BLaER1 treated with 17β-estradiol and CSF1 and Interleukin-3, amounts not matched to agents 10 nM and 100 nM (cell line): ENCODE data around the gene RMND1.
"Not testable (repeated sequence)": the region's sequence is repeated elsewhere in the genome, so short reads cannot be mapped to it uniquely, and the experiment has no call there.

Source experiments
- H3K27ac ChIP-seq, 11 experiments: shearing (Covaris generic); formaldehyde crosslinking; 2 replicates each; pipeline ENCODE4 v1.8.1; 2022
- H3K27me3 ChIP-seq, 11 experiments: shearing (Covaris generic); formaldehyde crosslinking; 2 replicates each; pipeline ENCODE4 v1.8.1; 2022
- H3K36me3 ChIP-seq, 11 experiments: shearing (Covaris generic); formaldehyde crosslinking; 2 replicates each; pipeline ENCODE4 v1.8.1; 2022
- H3K4me1 ChIP-seq, 10 experiments: shearing (Covaris generic); formaldehyde crosslinking; 2 replicates each; pipeline ENCODE4 v1.8.1; 2022
- H3K4me2 ChIP-seq, 11 experiments: shearing (Covaris generic); formaldehyde crosslinking; 2 replicates each; pipeline ENCODE4 v1.8.1; 2022
- H3K4me3 ChIP-seq, 10 experiments: shearing (Covaris generic); formaldehyde crosslinking; 2 replicates each; pipeline ENCODE4 v1.8.1; 2022
- H3K9ac ChIP-seq, 11 experiments: shearing (Covaris generic); formaldehyde crosslinking; 2 replicates each; pipeline ENCODE4 v1.8.1; 2022
- H3K9me3 ChIP-seq, 11 experiments: shearing (Covaris generic); formaldehyde crosslinking; replicated peaks in 1 of 11; 2 replicates each; pipeline ENCODE4 v1.8.1; 2022
- H4K20me1 ChIP-seq, 11 experiments: shearing (Covaris generic); formaldehyde crosslinking; 2 replicates each; pipeline ENCODE4 v1.8.1; 2022
- Cebpa-rat ChIP-seq, 11 experiments: shearing (Covaris generic); IDR thresholded peaks; 2 replicates each; pipeline ENCODE4 v1.8.1; 2022

RMND1 gene

GRCh38 chr6:151477726-151478125 is 25.8 kb upstream of the RMND1 start:
- Histone ChIP-seq H3K4me3 (no peak overlapping the region), H3K4me2 (no peak overlapping the region), H3K9me3 (peaks cover 0 to 24% (median 0%) of the 10 kb centered on the region in 11 experiments; a peak in 6 of 22 replicates), H3K27me3 (no peaks in the 10 kb centered on the region), H3K36me3 (peaks cover 0 to 7% (median 0%) of the 10 kb centered on the region in 11 experiments; a peak in 1 of 22 replicates), H3K27ac (no peak overlapping the region), H4K20me1 (no peaks in the 10 kb centered on the region), H3K4me1 (peaks cover 17 to 72% (median 21%) of the 10 kb centered on the region in 10 experiments), H3K9ac (no peak overlapping the region)
- TF ChIP-seq Cebpa-rat (IDR thresholded peaks at IDR 0.05), result no peak

DNA sequence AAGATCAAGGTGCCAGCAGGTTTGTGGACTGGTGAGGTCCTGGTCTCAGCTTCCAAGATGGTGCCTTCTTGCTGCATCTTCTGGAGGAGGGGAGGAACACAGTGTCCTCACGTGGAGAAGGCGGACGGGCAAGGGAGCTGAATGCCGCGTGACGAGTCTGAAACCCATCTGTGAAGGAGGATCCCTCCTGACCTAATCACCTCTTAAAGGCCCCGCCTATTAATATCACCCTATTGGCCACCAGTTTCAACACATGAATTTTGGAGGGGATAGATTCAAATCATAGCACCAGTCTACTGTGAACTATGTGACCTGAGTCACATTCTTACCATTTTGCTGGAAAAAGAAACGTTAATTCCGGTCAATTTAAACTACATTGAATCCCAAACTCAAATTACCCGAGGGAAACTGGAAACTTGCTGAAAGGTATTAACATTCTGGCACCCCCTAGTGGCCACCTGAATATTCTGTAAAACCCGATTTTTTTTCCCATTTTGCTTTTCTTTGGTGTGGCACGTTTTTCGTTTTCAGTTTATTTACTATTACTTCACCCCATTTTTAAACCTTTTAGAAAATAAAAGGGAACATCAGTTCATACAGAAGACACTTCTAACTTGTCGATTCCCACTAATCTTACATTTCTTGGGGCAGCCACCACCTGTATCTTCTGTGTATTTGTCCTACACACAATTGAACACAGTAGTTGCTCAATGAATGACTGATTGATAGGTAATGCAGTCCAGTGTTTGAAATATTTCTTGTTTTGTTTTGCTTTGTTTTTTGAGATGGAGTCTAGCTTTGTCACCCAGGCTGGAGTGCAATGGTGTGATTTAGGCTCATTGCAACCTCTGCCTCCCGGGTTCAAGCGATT is 24.0 kb upstream of the RMND1 start:
- no peak overlapping the region for H3K27ac ChIP-seq
- H3K27me3 ChIP-seq, result no peaks in the 10 kb centered on the region
- no peak overlapping the region for H3K4me3 ChIP-seq
- peaks cover 0 to 7% (median 0%) of the 10 kb centered on the region in 11 experiments; a peak in 5 of 22 replicates for H3K36me3 ChIP-seq
- H4K20me1 ChIP-seq, result no peaks in the 10 kb centered on the region
- H3K9ac ChIP-seq, result no peak overlapping the region
- H3K4me2 ChIP-seq, result peak overlapping the region in 3 of 11 experiments; percentile 5 to 41 (median 5); a peak in 2 of 22 replicates
- H3K9me3 ChIP-seq, result peaks cover 0 to 17% (median 0%) of the 10 kb centered on the region in 11 experiments; a peak in 6 of 22 replicates
- H3K4me1 ChIP-seq, result peaks cover 0 to 65% (median 6%) of the 10 kb centered on the region in 10 experiments; a peak in 16 of 20 replicates
- no peak for TF ChIP-seq Cebpa-rat (IDR thresholded peaks at IDR 0.05)

DNA sequence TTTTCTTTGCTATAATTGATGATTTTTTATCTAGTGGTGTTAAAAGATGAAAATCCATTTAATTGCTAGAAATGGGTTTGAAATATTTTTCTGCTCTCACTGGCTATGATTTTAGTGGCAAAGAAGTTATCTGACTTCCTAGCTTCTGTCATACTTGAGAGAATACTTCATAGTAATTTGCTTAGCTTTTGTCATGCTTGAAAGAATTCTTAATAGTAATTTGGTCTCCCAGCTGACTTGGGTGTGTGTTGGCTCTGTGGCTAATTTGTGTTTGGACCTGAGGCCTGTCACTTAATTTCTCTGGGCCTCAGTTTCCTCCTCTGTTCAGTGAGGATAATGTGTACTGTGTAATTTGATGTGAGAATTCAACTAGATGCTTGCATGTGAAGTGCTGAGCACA is 12.8 kb upstream of the RMND1 start:
- Histone ChIP-seq H3K27me3 (no peaks in the 10 kb centered on the region), H3K9me3 (no peaks in the 10 kb centered on the region), H3K4me2 (no peak overlapping the region), H3K27ac (no peak overlapping the region), H3K4me3 (no peak overlapping the region), H3K4me1 (peaks cover 0 to 41% (median 0%) of the 10 kb centered on the region in 10 experiments; a peak in 4 of 20 replicates), H3K9ac (0 out of 22 replicates have a peak overlapping the region, but pooled peaks of 1 of the 11 experiments have one; percentile 37), H3K36me3 (peaks cover 39 to 99% (median 80%) of the 10 kb centered on the region in 11 experiments), H4K20me1 (peaks cover 0 to 94% (median 0%) of the 10 kb centered on the region in 11 experiments; a peak in 7 of 22 replicates)
- TF ChIP-seq Cebpa-rat (IDR thresholded peaks at IDR 0.05), result no peak

DNA sequence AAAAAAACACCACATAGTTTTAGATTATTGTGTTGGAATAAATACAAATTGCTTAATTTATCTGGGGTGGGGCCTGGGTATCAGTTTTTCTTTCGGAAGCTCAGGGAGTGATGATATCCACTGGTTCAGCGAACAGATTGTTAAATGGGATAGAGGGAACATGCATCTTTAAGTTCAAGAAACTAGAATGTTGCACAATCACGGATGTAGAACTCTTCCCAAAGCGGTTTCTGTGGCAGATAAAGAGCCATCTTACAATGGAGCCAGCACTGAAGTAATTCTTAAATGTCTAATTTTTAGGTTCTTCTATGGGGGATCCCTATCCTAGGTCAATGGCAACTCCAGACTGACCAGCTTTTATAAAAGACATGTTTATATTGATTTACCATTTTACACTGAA is 9.7 kb upstream of the RMND1 start:
- H4K20me1 ChIP-seq, result peaks cover 0 to 99% (median 5%) of the 10 kb centered on the region in 11 experiments; a peak in 7 of 22 replicates
- H3K9ac ChIP-seq, result 0 out of 22 replicates have a peak overlapping the region, but pooled peaks of 1 of the 11 experiments have one; percentile 3
- no peaks in the 10 kb centered on the region for H3K9me3 ChIP-seq
- peaks cover 54 to 100% (median 81%) of the 10 kb centered on the region in 11 experiments for H3K36me3 ChIP-seq
- no peak overlapping the region; a peak in 1 of 22 replicates for H3K27ac ChIP-seq
- peak in 3 of 11 experiments; percentile 14 to 50 (median 28); a peak in 2 of 22 replicates for TF ChIP-seq Cebpa-rat (IDR thresholded peaks at IDR 0.05)
- peaks cover 0 to 70% (median 2%) of the 10 kb centered on the region in 10 experiments; a peak in 8 of 20 replicates for H3K4me1 ChIP-seq
- H3K4me3 ChIP-seq, result no peak overlapping the region
- H3K4me2 ChIP-seq, result peak overlapping the region in 2 of 11 experiments; percentile 49 to 61; a peak in 3 of 22 replicates
- no peaks in the 10 kb centered on the region for H3K27me3 ChIP-seq

- not testable (repeated sequence) for H3K9me3 ChIP-seq, H3K27me3 ChIP-seq
- Histone ChIP-seq H3K4me3 (peak overlapping the region in 2 of 10 experiments; percentile 19 to 37; a peak in 1 of 20 replicates), H3K27ac (0 out of 22 replicates have a peak overlapping the region, but pooled peaks of 1 of the 11 experiments have one; percentile 29), H4K20me1 (peaks cover 0 to 65% (median 6%) of the 10 kb centered on the region in 11 experiments; a peak in 6 of 22 replicates), H3K4me1 (peaks cover 12 to 59% (median 17%) of the 10 kb centered on the region in 10 experiments), H3K4me2 (peak overlapping the region in 3 of 11 experiments; percentile 57 to 91 (median 81); a peak in 6 of 22 replicates), H3K9ac (peak overlapping the region in 2 of 11 experiments; percentile 41 to 73; a peak in 3 of 22 replicates), H3K36me3 (peaks cover 31 to 59% (median 40%) of the 10 kb centered on the region in 11 experiments)
Observed at GRCh38 chr6:151455751-151456398, 3.9 kb upstream of the RMND1 start.

DNA sequence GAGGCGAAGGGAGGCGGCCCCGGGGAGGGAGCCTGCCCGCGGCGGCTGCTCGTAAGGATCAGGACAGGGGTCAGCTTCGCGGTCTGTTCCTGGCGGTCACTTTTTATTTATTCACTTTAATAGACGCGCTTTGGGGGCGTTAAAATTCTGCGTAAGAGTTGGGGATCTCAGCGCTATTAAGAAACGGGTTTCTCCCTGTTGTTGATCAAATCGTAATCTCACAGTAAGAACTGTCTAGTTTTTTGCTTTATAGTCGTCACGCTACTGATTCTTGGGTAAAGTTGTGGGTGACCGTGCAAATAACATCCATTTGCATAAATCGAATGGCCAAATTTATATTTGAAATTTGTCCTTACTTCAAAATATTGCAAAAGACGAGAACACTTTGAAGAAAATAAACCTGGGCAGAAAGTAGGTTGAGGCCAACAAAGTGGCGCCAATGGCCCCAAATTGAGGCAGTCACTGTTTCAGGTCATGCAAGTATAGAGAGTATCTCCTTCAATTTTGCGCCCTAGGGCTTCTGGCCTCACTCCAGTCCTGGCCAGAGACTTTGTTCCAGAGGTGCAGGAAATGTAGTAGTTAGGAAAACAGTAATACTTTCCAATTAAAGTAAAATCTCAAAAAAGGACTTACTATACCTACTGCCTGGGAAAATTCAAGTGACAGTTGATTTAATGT is 963 bp upstream of the RMND1 start:
- H3K9me3 ChIP-seq, result peaks cover 0 to 10% (median 0%) of the 10 kb centered on the region in 11 experiments; a peak in 7 of 22 replicates
- H3K4me1 ChIP-seq, result peaks cover 14 to 54% (median 26%) of the 10 kb centered on the region in 10 experiments
- peaks cover 1 to 38% (median 17%) of the 10 kb centered on the region in 11 experiments; a peak in 15 of 22 replicates for H3K36me3 ChIP-seq
- peaks cover 0 to 36% (median 6%) of the 10 kb centered on the region in 11 experiments; a peak in 6 of 22 replicates for H4K20me1 ChIP-seq
- peak overlapping the region; percentile 84 to 99 (median 93) for H3K9ac ChIP-seq
- H3K4me2 ChIP-seq, result peak overlapping the region; percentile 78 to 91 (median 88)
- H3K4me3 ChIP-seq, result peak overlapping the region; percentile 79 to 96 (median 89)
- no peaks in the 10 kb centered on the region for H3K27me3 ChIP-seq
- H3K27ac ChIP-seq, result peak overlapping the region; percentile 82 to 97 (median 90)
- TF ChIP-seq Cebpa-rat (IDR thresholded peaks at IDR 0.05), result no peak

GRCh38 chr6:151451417-151451949 is 443 bp downstream of the RMND1 start:
- TF ChIP-seq Cebpa-rat (IDR thresholded peaks at IDR 0.05), result no peak
- Histone ChIP-seq H3K4me1 (peaks cover 8 to 54% (median 25%) of the 10 kb centered on the region in 10 experiments), H3K27ac (peak overlapping the region; percentile 71 to 91 (median 84)), H4K20me1 (peaks cover 0 to 32% (median 5%) of the 10 kb centered on the region in 11 experiments; a peak in 8 of 22 replicates), H3K27me3 (no peaks in the 10 kb centered on the region), H3K36me3 (peaks cover 0 to 24% (median 7%) of the 10 kb centered on the region in 11 experiments; a peak in 9 of 22 replicates), H3K4me3 (peak overlapping the region; percentile 74 to 96 (median 88)), H3K9me3 (peaks cover 0 to 10% (median 0%) of the 10 kb centered on the region in 11 experiments; a peak in 7 of 22 replicates), H3K9ac (peak overlapping the region; percentile 81 to 98 (median 86)), H3K4me2 (peak overlapping the region; percentile 66 to 93 (median 76))

GRCh38 chr6:151450928-151451327 is 998 bp downstream of the RMND1 start:
- Histone ChIP-seq H3K27ac (peak overlapping the region in 9 of 11 experiments; percentile 71 to 91 (median 84); a peak in 18 of 22 replicates), H3K9ac (peak overlapping the region; percentile 81 to 98 (median 86)), H4K20me1 (peaks cover 0 to 32% (median 7%) of the 10 kb centered on the region in 11 experiments; a peak in 8 of 22 replicates), H3K9me3 (peaks cover 0 to 10% (median 0%) of the 10 kb centered on the region in 11 experiments; a peak in 7 of 22 replicates), H3K36me3 (peaks cover 0 to 22% (median 4%) of the 10 kb centered on the region in 11 experiments; a peak in 9 of 22 replicates), H3K4me2 (peak overlapping the region; percentile 66 to 93 (median 76)), H3K4me1 (peaks cover 12 to 54% (median 25%) of the 10 kb centered on the region in 10 experiments), H3K4me3 (peak overlapping the region; percentile 74 to 96 (median 88))
- not testable (repeated sequence) for H3K27me3 ChIP-seq
